Panc1 (cell line): ENCODE measurements around the gene CEMIP. TPM values are rescaled to one million over a fixed set of nuclear protein-coding genes. Genes with fewer than 3 reads are reported as not detected.

Experiments
- ATAC-seq: fragments of 200-7000 bp; cut with Tn5 transposase; 2 replicates; pipeline ENCODE4 v1.9.1; 2020; ENCODE audit warnings: mild to moderate bottlenecking, moderate library complexity
- BruUV-seq: library from RNA; stranded (reverse); fragments of 400-500 nt; replicated peaks from 2 replicates; lab custom pipeline; 2021; lab: Mats Ljungman, UMichigan
- CTCF ChIA-PET: fragments of 300-600 bp; sonication (Branson Sonifier 250); formaldehyde crosslinking; loops from one replicate; lab custom pipeline; 2022; ENCODE audit warnings: antibody characterized with exemption; lab: Charles Lee
- POLR2A ChIA-PET: fragments of 300-600 bp; sonication (Branson Sonifier 250); formaldehyde crosslinking; loops from one replicate; lab custom pipeline; 2022; ENCODE audit warnings: antibody characterized with exemption; lab: Charles Lee
- DNase-seq: peaks from one replicate; pipeline ENCODE4 v3.0.0-alpha.2; 2010; ENCODE audit warnings: low read depth, low spot score
- H3K27ac ChIP-seq: 2 replicates; pipeline ENCODE4 v1.5.1; 2011; ENCODE audit warnings: mild to moderate bottlenecking, low read length, inconsistent platforms
- H3K27me3 ChIP-seq: fragments of 200-500 bp; sonication (Bioruptor generic); 2 replicates; pipeline ENCODE4 v1.6.0; 2014; ENCODE audit warnings: low read length, inconsistent platforms; ENCODE audit not compliant: control insufficient read depth, insufficient read depth
- H3K36me3 ChIP-seq: fragments of 200-500 bp; sonication (Bioruptor generic); 2 replicates; pipeline ENCODE4 v1.5.1; 2014; ENCODE audit warnings: inconsistent platforms, mild to moderate bottlenecking, low read length, moderate library complexity; ENCODE audit not compliant: control insufficient read depth, insufficient read depth
- H3K4me1 ChIP-seq: 2 replicates; pipeline ENCODE4 v1.5.1; 2011; ENCODE audit warnings: inconsistent platforms, mild to moderate bottlenecking, low read length, moderate library complexity; ENCODE audit not compliant: control insufficient read depth, insufficient read depth
- H3K4me3 ChIP-seq, 2 experiments: 2 replicates each; pipeline ENCODE4 v1.5.1; 2011 to 2012; ENCODE audit warnings: low read depth in 2 of 2, low read length in 2 of 2, mild to moderate bottlenecking in 2 of 2, inconsistent platforms in 1 of 2, moderate library complexity in 1 of 2
- H3K9me3 ChIP-seq: fragments of 200-500 bp; sonication (Bioruptor generic); 2 replicates; pipeline ENCODE4 v1.5.1; 2014; ENCODE audit warnings: low read depth, mild to moderate bottlenecking, inconsistent platforms, low read length, moderate library complexity; ENCODE audit not compliant: control insufficient read depth, insufficient read depth
- POLR2AphosphoS5 ChIP-seq: IDR thresholded peaks from 2 replicates; pipeline ENCODE4 v1.6.1; 2012; ENCODE audit warnings: mild to moderate bottlenecking, low read depth, low read length, moderate library complexity
- SIN3A ChIP-seq: IDR thresholded peaks from 2 replicates; pipeline ENCODE4 v1.6.1; 2012; ENCODE audit warnings: low read depth, mild to moderate bottlenecking, low read length, moderate library complexity, borderline replicate concordance; ENCODE audit not compliant: insufficient read depth
- TCF7L2 ChIP-seq: IDR thresholded peaks from 2 replicates; pipeline ENCODE4 v1.6.1; 2011; ENCODE audit warnings: mild to moderate bottlenecking, low read depth, low read length, inconsistent platforms
- in situ Hi-C: cut with HindIII; loops from 2 replicates; pipeline ENCODE4 v1.10.0; 2016; ENCODE audit warnings: low sequenced_read_pairs, low pct_unique_long_range_greater_than_20kb
- intact Hi-C: fragments of 100-400 bp; cut with micrococcal nuclease; formaldehyde crosslinking; loops from one replicate; pipeline ENCODE4 v1.10.0; 2022; ENCODE audit not compliant: unreplicated experiment
- total RNA-seq: library from RNA; stranded (reverse); gene quantifications from one replicate; pipeline ENCODE4 v1.2.1, GENCODE V29; 2021; ENCODE audit not compliant: unreplicated experiment
- TF ChIP-seq, protein P1 (sequence below), 2 experiments: IDR thresholded peaks; 2 replicates each; pipeline ENCODE4 v1.6.1; 2011 to 2012; ENCODE audit warnings: low read depth in 2 of 2, control low read depth in 1 of 2, low read length in 1 of 2, mild to moderate bottlenecking in 1 of 2, moderate library complexity in 1 of 2; ENCODE audit not compliant: insufficient read depth in 1 of 2
- TF ChIP-seq, protein P2 (sequence below): fragments of 450-650 bp; IDR thresholded peaks from 2 replicates; pipeline ENCODE4 v1.5.1; 2017; ENCODE audit warnings: mild to moderate bottlenecking

The CEMIP gene
- total RNA-seq, 1 experiment from 2014 or later, result 0.46 TPM

DNA sequence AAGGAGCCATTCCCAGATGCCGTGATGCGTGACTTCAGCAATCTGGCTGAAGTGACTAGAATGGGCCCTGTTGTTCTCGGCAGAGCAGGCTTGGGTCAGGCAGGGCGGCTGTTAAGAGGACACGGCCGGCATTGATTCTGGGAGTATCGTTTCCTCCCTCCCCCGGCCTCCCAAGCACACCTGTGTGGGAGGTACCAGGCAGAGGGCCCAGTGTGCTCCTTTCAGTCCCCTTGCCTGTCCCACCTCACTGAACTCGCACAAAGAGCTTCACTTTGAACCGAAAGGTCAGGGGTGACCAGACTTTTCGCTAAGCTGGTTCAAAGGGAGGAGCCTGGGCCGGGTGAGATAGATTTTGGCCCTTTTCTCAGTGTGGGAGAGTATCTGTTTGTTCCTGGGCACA lies 92.7 kb downstream of the CEMIP start:
- H3K4me1 ChIP-seq, result no peaks in the 10 kb centered on the region
- H3K27me3 ChIP-seq, result peaks cover 5% of the 10 kb centered on the region; the same call in 1 of the 2 replicates
- H3K4me3 ChIP-seq, result no peak overlapping the region
- no peak for DNase-seq
- ATAC-seq, result no peak
- TF ChIP-seq, protein P1, sequence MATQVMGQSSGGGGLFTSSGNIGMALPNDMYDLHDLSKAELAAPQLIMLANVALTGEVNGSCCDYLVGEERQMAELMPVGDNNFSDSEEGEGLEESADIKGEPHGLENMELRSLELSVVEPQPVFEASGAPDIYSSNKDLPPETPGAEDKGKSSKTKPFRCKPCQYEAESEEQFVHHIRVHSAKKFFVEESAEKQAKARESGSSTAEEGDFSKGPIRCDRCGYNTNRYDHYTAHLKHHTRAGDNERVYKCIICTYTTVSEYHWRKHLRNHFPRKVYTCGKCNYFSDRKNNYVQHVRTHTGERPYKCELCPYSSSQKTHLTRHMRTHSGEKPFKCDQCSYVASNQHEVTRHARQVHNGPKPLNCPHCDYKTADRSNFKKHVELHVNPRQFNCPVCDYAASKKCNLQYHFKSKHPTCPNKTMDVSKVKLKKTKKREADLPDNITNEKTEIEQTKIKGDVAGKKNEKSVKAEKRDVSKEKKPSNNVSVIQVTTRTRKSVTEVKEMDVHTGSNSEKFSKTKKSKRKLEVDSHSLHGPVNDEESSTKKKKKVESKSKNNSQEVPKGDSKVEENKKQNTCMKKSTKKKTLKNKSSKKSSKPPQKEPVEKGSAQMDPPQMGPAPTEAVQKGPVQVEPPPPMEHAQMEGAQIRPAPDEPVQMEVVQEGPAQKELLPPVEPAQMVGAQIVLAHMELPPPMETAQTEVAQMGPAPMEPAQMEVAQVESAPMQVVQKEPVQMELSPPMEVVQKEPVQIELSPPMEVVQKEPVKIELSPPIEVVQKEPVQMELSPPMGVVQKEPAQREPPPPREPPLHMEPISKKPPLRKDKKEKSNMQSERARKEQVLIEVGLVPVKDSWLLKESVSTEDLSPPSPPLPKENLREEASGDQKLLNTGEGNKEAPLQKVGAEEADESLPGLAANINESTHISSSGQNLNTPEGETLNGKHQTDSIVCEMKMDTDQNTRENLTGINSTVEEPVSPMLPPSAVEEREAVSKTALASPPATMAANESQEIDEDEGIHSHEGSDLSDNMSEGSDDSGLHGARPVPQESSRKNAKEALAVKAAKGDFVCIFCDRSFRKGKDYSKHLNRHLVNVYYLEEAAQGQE (IDR thresholded peaks at IDR 0.05; ENCODE audit: insufficient read depth in 1 of 2, low read depth in 2 of 2, low read length in 1 of 2), result no peak
- TF ChIP-seq POLR2AphosphoS5 (no peak), TCF7L2 (no peak), SIN3A (no peak)
- TF ChIP-seq, protein P2, sequence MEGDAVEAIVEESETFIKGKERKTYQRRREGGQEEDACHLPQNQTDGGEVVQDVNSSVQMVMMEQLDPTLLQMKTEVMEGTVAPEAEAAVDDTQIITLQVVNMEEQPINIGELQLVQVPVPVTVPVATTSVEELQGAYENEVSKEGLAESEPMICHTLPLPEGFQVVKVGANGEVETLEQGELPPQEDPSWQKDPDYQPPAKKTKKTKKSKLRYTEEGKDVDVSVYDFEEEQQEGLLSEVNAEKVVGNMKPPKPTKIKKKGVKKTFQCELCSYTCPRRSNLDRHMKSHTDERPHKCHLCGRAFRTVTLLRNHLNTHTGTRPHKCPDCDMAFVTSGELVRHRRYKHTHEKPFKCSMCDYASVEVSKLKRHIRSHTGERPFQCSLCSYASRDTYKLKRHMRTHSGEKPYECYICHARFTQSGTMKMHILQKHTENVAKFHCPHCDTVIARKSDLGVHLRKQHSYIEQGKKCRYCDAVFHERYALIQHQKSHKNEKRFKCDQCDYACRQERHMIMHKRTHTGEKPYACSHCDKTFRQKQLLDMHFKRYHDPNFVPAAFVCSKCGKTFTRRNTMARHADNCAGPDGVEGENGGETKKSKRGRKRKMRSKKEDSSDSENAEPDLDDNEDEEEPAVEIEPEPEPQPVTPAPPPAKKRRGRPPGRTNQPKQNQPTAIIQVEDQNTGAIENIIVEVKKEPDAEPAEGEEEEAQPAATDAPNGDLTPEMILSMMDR, result no peak
- no peaks in the 10 kb centered on the region for H3K9me3 ChIP-seq
- ChIA-PET POLR2A (no interaction called here), CTCF (no interaction called here)
- in situ Hi-C loops, result no loop called here
- H3K36me3 ChIP-seq, result no peaks in the 10 kb centered on the region
- H3K27ac ChIP-seq, result no peak overlapping the region
- intact Hi-C loops, result no loop called here
- no TSS peak for BruUV-seq

DNA sequence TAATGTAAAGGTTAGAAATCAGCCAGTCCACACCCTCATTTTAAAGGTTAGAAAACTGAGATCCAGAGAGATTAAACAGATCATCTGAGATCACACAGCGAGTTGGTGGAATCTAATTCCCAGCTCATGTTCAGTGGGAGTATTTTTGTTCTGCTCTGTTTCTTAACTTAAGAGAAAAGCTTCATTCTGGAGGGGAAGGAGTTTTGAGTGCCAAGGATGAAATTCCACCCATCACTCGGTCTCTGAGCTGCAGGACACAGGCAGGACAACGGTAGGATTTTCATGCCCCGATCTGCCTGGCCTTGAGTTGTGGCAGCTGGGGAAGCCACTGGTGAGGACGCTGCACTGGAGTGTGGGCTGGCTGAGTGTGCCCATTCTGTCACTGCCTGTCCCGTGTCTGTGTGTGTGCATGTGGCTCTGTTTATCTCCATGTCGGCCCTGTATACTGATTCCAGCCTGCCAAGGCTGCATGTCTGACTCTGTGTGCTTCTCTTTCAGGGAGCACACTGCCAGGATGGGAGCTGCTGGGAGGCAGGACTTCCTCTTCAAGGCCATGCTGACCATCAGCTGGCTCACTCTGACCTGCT lies 94.3 kb downstream of the CEMIP start:
- TF ChIP-seq, protein P2, result no peak
- TF ChIP-seq SIN3A (no peak), TCF7L2 (no peak), POLR2AphosphoS5 (no peak)
- TF ChIP-seq, protein P1 (IDR thresholded peaks at IDR 0.05; ENCODE audit: insufficient read depth in 1 of 2, low read depth in 2 of 2, low read length in 1 of 2), result no peak
- no peak overlapping the region for H3K4me3 ChIP-seq
- no peaks in the 10 kb centered on the region for H3K9me3 ChIP-seq
- CTCF ChIA-PET, result no interaction called here
- POLR2A ChIA-PET, result interaction anchor here (0.5 kb wide), 1 partner anchor 30 kb away, joined by 3 read pairs; no protein-coding TSS in a partner anchor
- in situ Hi-C loops, result no loop called here
- no TSS peak for BruUV-seq
- H3K36me3 ChIP-seq, result no peaks in the 10 kb centered on the region
- DNase-seq (no peak), ATAC-seq (0 out of 2 replicates have a peak, but pooled peaks have one; percentile 31)
- H3K27ac ChIP-seq, result no peak overlapping the region
- no peaks in the 10 kb centered on the region for H3K4me1 ChIP-seq
- intact Hi-C loops, result no loop called here
- peaks cover 8% of the 10 kb centered on the region for H3K27me3 ChIP-seq
